Effector memory CD8-positive, alpha-beta T cell (primary cell): ENCODE measurements around the gene KL.

Experiments used
- ATAC-seq: fragments of 150-1000 bp; cut with Tn5 transposase; replicated peaks from 2 replicates; pipeline ENCODE4 v1.10.0; 2021; ENCODE audit warnings: mild to moderate bottlenecking, moderate library complexity
- DNase-seq, 3 experiments: peaks; one replicate each; pipeline ENCODE4 v3.0.0; 2021
- H3K27ac Mint-ChIP-seq, 2 donors: one replicate each; pipeline ENCODE4 v1.8.0; 2022; ENCODE audit warnings: mild to moderate bottlenecking in 2 of 2, mixed read lengths in 2 of 2, moderate library complexity in 2 of 2
- H3K27me3 Mint-ChIP-seq, 2 donors: one replicate each; pipeline ENCODE4 v1.8.0; 2022; ENCODE audit warnings: mixed read lengths in 2 of 2
- H3K36me3 Mint-ChIP-seq: one replicate; pipeline ENCODE4 v1.8.0; 2022; ENCODE audit warnings: mild to moderate bottlenecking, moderate library complexity, mixed read lengths; ENCODE audit not compliant: insufficient read depth
- H3K4me1 Mint-ChIP-seq, 2 donors: one replicate each; pipeline ENCODE4 v1.8.0; 2022; ENCODE audit warnings: low read depth in 2 of 2, mixed read lengths in 2 of 2
- H3K4me3 Mint-ChIP-seq, 2 donors: one replicate each; pipeline ENCODE4 v1.8.0; 2022; ENCODE audit warnings: mild to moderate bottlenecking in 2 of 2, mixed read lengths in 2 of 2, moderate library complexity in 2 of 2
- H3K9me3 Mint-ChIP-seq, 2 donors: one replicate each; pipeline ENCODE4 v1.8.0; 2022; ENCODE audit warnings: mixed read lengths in 2 of 2

KL gene

DNA sequence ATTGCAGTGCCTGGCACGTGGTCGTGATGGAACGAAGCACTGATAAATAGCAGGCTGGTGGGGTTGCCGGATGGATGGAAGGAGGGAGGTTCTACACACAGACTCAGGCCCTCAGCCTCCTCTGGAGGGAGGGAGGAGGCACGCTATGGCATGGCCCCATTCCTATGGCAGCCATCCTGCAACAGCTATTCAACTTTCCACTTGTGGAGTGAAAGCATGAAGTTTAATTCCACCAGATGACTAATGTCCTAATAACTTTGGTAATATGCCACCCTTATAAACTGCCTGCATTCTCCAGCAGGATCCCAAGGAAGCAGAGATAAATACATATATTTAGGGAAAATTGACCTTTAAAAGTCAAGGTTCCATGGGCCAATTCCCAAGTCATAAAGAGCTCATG, 92.4 kb downstream of the KL start:
- DNase-seq (no peak), ATAC-seq (no peak)
- H3K4me1 Mint-ChIP-seq: no peaks in the 10 kb centered on the region
- H3K9me3 Mint-ChIP-seq: no peaks in the 10 kb centered on the region
- no peak overlapping the region for H3K27ac Mint-ChIP-seq
- H3K27me3 Mint-ChIP-seq: peaks cover 22 to 30% of the 10 kb centered on the region in 2 donors
- no peak overlapping the region for H3K4me3 Mint-ChIP-seq
- no peaks in the 10 kb centered on the region for H3K36me3 Mint-ChIP-seq

GRCh38 chr13:33109271-33109697, 93.1 kb downstream of the KL start:
- H3K27me3 Mint-ChIP-seq: peaks cover 22 to 30% of the 10 kb centered on the region in 2 donors
- no peak overlapping the region for H3K4me3 Mint-ChIP-seq
- ATAC-seq (no peak), DNase-seq (no peak)
- no peaks in the 10 kb centered on the region for H3K4me1 Mint-ChIP-seq
- no peaks in the 10 kb centered on the region for H3K36me3 Mint-ChIP-seq
- no peaks in the 10 kb centered on the region for H3K9me3 Mint-ChIP-seq
- no peak overlapping the region for H3K27ac Mint-ChIP-seq

DNA sequence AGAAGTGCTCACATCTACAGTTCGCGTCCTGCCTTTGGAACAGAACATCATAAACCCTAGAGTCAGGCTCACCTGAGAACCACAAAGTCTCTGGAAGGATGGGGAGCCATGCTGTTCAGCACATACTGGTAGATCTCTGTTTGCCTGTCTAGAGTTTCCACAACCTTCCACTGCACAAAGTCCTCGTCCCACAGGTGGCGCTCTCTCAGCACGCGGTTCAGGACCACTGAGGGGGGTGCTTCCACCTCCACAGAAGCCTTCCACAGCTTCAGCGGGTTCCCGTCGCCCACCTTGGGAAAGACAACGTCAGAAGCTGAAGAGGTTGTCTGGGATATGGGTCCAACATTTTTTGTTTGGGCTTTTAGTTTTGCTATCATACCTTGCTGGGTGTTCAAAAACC, 93.6 kb downstream of the KL start:
- Mint-ChIP-seq H3K4me3 (no peak overlapping the region), H3K4me1 (no peaks in the 10 kb centered on the region), H3K27ac (no peak overlapping the region), H3K9me3 (no peaks in the 10 kb centered on the region), H3K27me3 (peaks cover 23 to 30% of the 10 kb centered on the region in 2 donors), H3K36me3 (no peaks in the 10 kb centered on the region)
- no peak for DNase-seq
- ATAC-seq: no peak

DNA sequence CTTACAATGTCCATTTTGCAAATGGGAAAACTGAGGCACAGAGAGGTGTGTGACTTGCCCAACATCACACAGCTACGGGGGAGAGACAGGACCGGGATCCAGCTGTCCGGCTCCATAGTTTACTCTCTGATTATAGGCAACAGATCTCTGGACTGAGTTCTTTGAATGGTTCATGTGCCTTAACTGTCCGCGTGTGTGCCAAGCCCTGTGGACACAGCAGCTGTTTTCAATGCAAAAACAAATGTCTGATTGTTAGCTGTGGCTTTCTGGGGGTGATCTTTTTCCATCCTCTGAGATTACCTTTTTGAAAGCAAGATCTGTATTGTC, 94.1 kb downstream of the KL start:
- no peaks in the 10 kb centered on the region for H3K4me1 Mint-ChIP-seq
- H3K27me3 Mint-ChIP-seq: peaks cover 26 to 30% of the 10 kb centered on the region in 2 donors
- ATAC-seq (no peak), DNase-seq (no peak)
- H3K27ac Mint-ChIP-seq: no peak overlapping the region
- H3K36me3 Mint-ChIP-seq: no peaks in the 10 kb centered on the region
- H3K4me3 Mint-ChIP-seq: no peak overlapping the region
- no peaks in the 10 kb centered on the region for H3K9me3 Mint-ChIP-seq

GRCh38 chr13:33110713-33111413, 94.6 kb downstream of the KL start:
- Mint-ChIP-seq H3K36me3 (no peaks in the 10 kb centered on the region), H3K4me3 (no peak overlapping the region), H3K27ac (no peak overlapping the region), H3K9me3 (no peaks in the 10 kb centered on the region), H3K27me3 (peaks cover 24 to 30% of the 10 kb centered on the region in 2 donors), H3K4me1 (no peaks in the 10 kb centered on the region)
- no peak for DNase-seq
- ATAC-seq: no peak

GRCh38 chr13:33111414-33112110, 95.3 kb downstream of the KL start:
- no peak overlapping the region for H3K4me3 Mint-ChIP-seq
- DNase-seq: no peak
- no peaks in the 10 kb centered on the region for H3K4me1 Mint-ChIP-seq
- no peaks in the 10 kb centered on the region for H3K9me3 Mint-ChIP-seq
- H3K27ac Mint-ChIP-seq: no peak overlapping the region
- H3K36me3 Mint-ChIP-seq: no peaks in the 10 kb centered on the region
- no peak for ATAC-seq
- peaks cover 18 to 23% of the 10 kb centered on the region in 2 donors for H3K27me3 Mint-ChIP-seq

DNA sequence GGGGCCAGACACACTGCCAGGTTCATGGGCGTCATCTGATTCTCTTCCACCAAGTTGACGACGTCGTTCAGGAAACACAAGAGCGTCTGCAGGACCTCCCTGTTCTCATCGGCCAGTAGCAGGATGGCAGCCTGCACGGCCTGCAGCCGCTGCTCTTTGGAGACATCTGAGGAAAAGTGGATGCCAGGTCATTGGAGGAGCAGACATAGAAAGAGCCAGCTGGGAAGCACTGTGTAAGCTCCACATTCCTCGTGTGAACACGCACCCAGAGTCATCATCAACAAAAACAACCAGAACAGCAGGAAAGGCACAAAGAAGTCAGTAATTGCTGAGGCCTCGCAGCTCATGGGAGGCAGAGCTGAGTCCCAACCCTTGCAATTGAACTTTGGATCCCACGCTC, 96.5 kb downstream of the KL start:
- no peaks in the 10 kb centered on the region for H3K36me3 Mint-ChIP-seq
- no peak for DNase-seq
- H3K27ac Mint-ChIP-seq: no peak overlapping the region
- peaks cover 11 to 17% of the 10 kb centered on the region in 2 donors for H3K27me3 Mint-ChIP-seq
- H3K9me3 Mint-ChIP-seq: no peaks in the 10 kb centered on the region
- no peak overlapping the region for H3K4me3 Mint-ChIP-seq
- no peak for ATAC-seq
- H3K4me1 Mint-ChIP-seq: no peaks in the 10 kb centered on the region

GRCh38 chr13:33114146-33114545, 97.9 kb downstream of the KL start:
- H3K9me3 Mint-ChIP-seq: no peaks in the 10 kb centered on the region
- H3K27me3 Mint-ChIP-seq: peaks cover 0 to 9% of the 10 kb centered on the region in 2 donors
- no peak for DNase-seq
- no peak overlapping the region for H3K4me3 Mint-ChIP-seq
- no peaks in the 10 kb centered on the region for H3K4me1 Mint-ChIP-seq
- H3K36me3 Mint-ChIP-seq: no peaks in the 10 kb centered on the region
- ATAC-seq: no peak
- no peak overlapping the region for H3K27ac Mint-ChIP-seq

DNA sequence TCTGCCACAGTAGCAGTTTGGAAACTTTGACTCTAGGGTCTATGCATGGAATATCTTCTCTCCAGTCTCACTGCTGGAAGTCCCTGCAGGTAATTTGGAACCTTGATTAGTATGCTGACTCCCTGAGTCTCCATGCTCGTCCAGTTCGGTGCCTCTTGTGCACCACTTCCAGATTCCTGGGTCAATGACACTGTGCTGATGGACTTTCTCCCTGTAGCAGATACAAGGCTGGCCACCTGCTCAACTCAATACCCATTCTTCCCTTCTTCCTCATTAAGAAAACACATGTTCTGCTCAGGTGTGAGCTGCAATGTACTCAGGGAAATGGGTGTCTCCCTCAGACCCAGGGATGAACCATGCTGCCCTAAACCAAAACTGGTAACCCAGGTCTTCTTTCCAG, 99.1 kb downstream of the KL start:
- DNase-seq (no peak), ATAC-seq (no peak)
- no peak overlapping the region for H3K4me3 Mint-ChIP-seq
- no peak overlapping the region for H3K27ac Mint-ChIP-seq
- H3K9me3 Mint-ChIP-seq: no peaks in the 10 kb centered on the region
- H3K36me3 Mint-ChIP-seq: no peaks in the 10 kb centered on the region
- H3K27me3 Mint-ChIP-seq: peaks cover 0 to 9% of the 10 kb centered on the region in 2 donors
- H3K4me1 Mint-ChIP-seq: no peaks in the 10 kb centered on the region
